WERI-Rb-1 (cell line): Measurements from ENCODE around the gene SYCE3.

Experiments
- DNase-seq: peaks from one replicate; pipeline ENCODE4 v3.0.0-alpha.2; 2020
- H3K27ac ChIP-seq: fragments of 250-450 bp; sonication (Bioruptor Pico); 2 replicates; pipeline ENCODE4 v1.5.1; 2020; ENCODE audit warnings: mild to moderate bottlenecking, moderate library complexity
- H3K27me3 ChIP-seq: fragments of 250-450 bp; sonication (Bioruptor Pico); 2 replicates; pipeline ENCODE4 v1.5.1; 2021; ENCODE audit warnings: mild to moderate bottlenecking, low read depth, moderate library complexity; ENCODE audit not compliant: insufficient read depth, severe bottlenecking
- H3K36me3 ChIP-seq: fragments of 250-450 bp; sonication (Bioruptor Pico); 2 replicates; pipeline ENCODE4 v1.5.1; 2020; ENCODE audit warnings: mild to moderate bottlenecking, moderate library complexity
- H3K4me3 ChIP-seq: 2 replicates; pipeline ENCODE4 v1.5.1; 2011; ENCODE audit warnings: low read depth, mild to moderate bottlenecking, control low read depth, low read length
- H3K9me3 ChIP-seq: fragments of 250-450 bp; sonication (Bioruptor Pico); 2 replicates; pipeline ENCODE4 v1.5.1; 2021; ENCODE audit warnings: mild to moderate bottlenecking, moderate library complexity; ENCODE audit not compliant: severe bottlenecking
- TF ChIP-seq, protein P1 (sequence below): IDR thresholded peaks from 2 replicates; pipeline ENCODE4 v1.5.1; 2011; ENCODE audit warnings: low read depth, mild to moderate bottlenecking, control low read depth, inconsistent platforms, low read length

SYCE3 gene

DNA sequence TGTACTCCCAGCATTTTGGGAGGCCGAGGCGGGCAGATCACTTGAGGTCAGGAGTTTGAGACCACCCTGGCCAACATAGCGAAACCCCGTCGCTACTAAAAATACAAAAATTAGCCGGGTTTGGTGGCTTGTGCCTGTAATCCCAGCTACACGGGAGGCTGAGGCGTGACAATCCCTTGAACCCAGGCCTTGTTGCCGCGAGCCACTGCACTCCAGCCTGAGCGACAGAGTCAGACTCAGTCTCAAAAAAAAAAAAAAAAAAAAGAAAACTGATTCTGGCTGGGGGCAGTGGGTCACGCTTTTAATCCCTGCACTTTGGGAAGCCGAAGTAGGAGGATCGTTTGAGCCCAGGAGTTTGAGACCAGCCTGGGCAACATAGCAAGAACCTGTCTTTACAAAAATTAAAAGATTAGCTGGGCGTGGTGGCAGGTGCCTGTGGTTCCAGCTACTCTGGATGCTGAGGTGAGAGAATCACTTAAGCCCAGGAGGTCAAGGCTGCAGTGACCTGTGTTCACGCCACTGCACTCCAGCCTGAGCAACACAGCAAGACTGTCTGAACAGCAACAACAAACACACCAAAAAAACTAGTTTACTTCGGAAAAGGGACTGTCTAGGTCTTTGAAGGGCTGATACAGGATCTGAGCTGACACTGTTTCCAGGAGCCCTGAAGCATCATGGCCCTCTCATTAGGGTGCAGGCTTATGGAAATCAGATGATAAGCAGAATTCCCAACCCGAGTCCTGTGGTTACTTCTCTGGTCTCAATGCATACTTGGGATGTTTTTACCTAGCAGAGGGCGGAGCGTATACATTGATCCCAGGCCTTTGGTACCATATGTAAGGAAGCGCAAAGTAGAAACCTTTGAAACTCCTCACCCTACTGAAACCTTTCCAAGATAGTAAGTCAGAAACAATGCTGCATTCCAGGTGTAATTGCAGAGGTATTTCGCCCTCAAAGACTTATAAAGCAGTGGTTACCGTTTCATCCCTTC is 21.7 kb upstream of the SYCE3 start:
- peaks cover 25% of the 10 kb centered on the region for H3K36me3 ChIP-seq
- no peaks in the 10 kb centered on the region for H3K9me3 ChIP-seq
- TF ChIP-seq, protein P1, sequence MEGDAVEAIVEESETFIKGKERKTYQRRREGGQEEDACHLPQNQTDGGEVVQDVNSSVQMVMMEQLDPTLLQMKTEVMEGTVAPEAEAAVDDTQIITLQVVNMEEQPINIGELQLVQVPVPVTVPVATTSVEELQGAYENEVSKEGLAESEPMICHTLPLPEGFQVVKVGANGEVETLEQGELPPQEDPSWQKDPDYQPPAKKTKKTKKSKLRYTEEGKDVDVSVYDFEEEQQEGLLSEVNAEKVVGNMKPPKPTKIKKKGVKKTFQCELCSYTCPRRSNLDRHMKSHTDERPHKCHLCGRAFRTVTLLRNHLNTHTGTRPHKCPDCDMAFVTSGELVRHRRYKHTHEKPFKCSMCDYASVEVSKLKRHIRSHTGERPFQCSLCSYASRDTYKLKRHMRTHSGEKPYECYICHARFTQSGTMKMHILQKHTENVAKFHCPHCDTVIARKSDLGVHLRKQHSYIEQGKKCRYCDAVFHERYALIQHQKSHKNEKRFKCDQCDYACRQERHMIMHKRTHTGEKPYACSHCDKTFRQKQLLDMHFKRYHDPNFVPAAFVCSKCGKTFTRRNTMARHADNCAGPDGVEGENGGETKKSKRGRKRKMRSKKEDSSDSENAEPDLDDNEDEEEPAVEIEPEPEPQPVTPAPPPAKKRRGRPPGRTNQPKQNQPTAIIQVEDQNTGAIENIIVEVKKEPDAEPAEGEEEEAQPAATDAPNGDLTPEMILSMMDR, result no peak
- no peaks in the 10 kb centered on the region for H3K27me3 ChIP-seq
- no peak for DNase-seq
- no peak overlapping the region for H3K27ac ChIP-seq
- H3K4me3 ChIP-seq, result no peak overlapping the region

DNA sequence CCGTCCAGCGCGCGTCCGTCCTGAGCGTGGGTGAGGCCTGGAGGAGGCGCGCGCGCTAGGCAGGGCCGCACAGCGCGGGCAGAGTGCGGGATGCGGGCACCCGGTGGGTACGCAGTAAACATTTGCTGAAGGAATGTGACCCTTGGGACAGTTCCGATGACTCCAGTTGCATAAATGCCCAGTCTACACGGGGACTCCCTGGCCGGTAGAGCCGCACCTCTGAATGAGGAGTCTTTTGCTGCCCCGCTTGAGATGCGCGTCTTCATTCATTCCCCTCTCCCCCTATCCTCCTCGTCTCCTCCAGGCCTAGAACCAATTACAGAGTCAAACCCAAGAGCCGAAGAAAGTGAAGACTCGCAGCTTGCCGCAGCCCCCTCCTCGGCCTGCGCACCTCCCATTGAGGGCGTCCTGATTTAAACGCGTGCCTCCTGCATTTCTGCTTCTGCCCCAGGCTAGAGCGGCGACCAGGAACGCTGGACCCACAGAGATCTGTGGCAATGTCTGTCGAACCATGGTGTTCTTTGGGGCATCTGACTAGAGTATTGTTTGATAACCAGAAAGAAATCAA is 20.7 kb upstream of the SYCE3 start:
- Histone ChIP-seq H3K4me3 (peak overlapping the region; percentile 81), H3K9me3 (no peaks in the 10 kb centered on the region), H3K27me3 (no peaks in the 10 kb centered on the region), H3K36me3 (peaks cover 34% of the 10 kb centered on the region), H3K27ac (peak overlapping the region; percentile 98)
- no peak for DNase-seq
- TF ChIP-seq, protein P1, result no peak

DNA sequence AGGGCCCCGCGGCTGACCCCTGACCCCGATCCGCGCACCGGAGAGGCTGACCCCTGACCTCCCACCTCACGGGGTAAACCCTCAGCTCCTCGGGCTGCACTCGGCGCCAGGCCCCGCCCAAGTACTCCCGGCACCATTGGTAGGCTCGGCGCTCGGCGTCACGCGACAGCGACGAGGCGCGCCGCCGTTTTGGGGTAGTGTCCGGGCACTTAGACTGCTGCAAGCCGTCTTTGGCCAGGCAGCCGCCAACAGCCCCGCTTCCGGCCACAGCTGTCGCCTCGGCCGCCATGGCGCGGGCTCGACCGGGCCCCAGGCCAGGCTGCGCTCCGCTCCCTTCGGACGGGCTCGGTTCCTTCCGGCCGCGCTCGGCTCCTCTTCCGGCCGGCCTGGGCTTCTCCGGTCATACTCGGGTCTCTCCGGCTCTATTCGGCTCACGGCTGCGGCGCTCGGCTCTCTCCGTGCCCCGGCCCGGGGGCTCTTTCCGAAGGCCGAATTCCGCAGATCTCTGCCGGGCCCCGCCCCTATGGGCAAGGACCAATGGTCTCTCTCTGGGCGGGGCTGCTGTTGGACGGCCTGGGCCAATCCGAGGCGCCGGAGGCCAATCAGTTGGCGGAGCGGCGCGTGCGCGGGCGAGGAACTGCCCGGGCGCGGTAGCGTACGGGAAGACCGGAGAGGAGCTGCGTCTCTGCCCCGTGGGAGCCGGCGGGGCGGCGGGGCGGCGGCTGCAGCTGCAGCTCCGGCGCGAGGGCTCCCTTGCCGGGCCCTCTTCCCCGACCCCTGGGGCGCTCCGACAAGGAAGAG is 20.0 kb upstream of the SYCE3 start, which contains the start of gene CHKB:
Gene CHKB (minus strand): TSS at position 357 of the 801 bp plus-strand sequence. CDS start 68 bp downstream, at position 289.
- peak; percentile 99 for DNase-seq
- peaks cover 34% of the 10 kb centered on the region for H3K36me3 ChIP-seq
- no peaks in the 10 kb centered on the region for H3K27me3 ChIP-seq
- TF ChIP-seq, protein P1, result no peak
- peak within 1 kb of the TSS; percentile 81 for H3K4me3 ChIP-seq
- no peaks in the 10 kb centered on the region for H3K9me3 ChIP-seq
- H3K27ac ChIP-seq, result peak within 1 kb of the TSS; percentile 98

- DNase-seq, result no peak
- no peaks in the 10 kb centered on the region for H3K27me3 ChIP-seq
- no peaks in the 10 kb centered on the region for H3K9me3 ChIP-seq
- peak overlapping the region; percentile 81 for H3K4me3 ChIP-seq
- TF ChIP-seq, protein P1, result no peak
- H3K27ac ChIP-seq, result peak overlapping the region; percentile 98
- H3K36me3 ChIP-seq, result peaks cover 34% of the 10 kb centered on the region
Measured at GRCh38 chr22:50581950-50582492, 19.3 kb upstream of the SYCE3 start.

GRCh38 chr22:50581031-50581949 is 18.6 kb upstream of the SYCE3 start:
- TF ChIP-seq, protein P1, result no peak
- H3K4me3 ChIP-seq, result peak overlapping the region; percentile 81
- DNase-seq, result no peak
- no peaks in the 10 kb centered on the region for H3K9me3 ChIP-seq
- H3K27ac ChIP-seq, result peak overlapping the region; percentile 98
- H3K27me3 ChIP-seq, result no peaks in the 10 kb centered on the region
- peaks cover 34% of the 10 kb centered on the region for H3K36me3 ChIP-seq
